AG04450 (cell line): ENCODE results near the gene CSTB. TPM values are rescaled to one million over a fixed set of nuclear protein-coding genes. Genes with fewer than 3 reads are reported as not detected.

Source experiments
- CTCF ChIA-PET: fragments of 300-600, 350-600 bp; formaldehyde crosslinking; extraction: SDS; loops from one replicate; lab custom pipeline; 2022; ENCODE audit warnings: antibody characterized with exemption, inconsistent platforms; lab: Charles Lee
- POLR2A ChIA-PET: fragments of 350-600 bp; formaldehyde crosslinking; extraction: SDS; loops from one replicate; lab custom pipeline; 2021; ENCODE audit warnings: antibody characterized with exemption, inconsistent platforms; lab: Yijun Ruan, JAX
- DNase-seq: peaks from one replicate; pipeline ENCODE4 v3.0.0-alpha.2; 2011; ENCODE audit warnings: low read depth, low spot score
- H3K27ac ChIP-seq: one replicate; pipeline ENCODE4 v1.5.1; 2012; ENCODE audit warnings: low read depth, low read length, control low read depth
- H3K27me3 ChIP-seq: one replicate; pipeline ENCODE4 v1.6.0; 2012; ENCODE audit warnings: low read length; ENCODE audit not compliant: control insufficient read depth, insufficient read depth
- H3K4me3 ChIP-seq: 2 replicates; pipeline ENCODE4 v1.5.1; 2011; ENCODE audit warnings: mild to moderate bottlenecking, low read depth, low read length, control low read depth
- H3K9me3 ChIP-seq: 2 replicates; pipeline ENCODE4 v1.5.1; 2012; ENCODE audit warnings: low read length; ENCODE audit not compliant: control insufficient read depth, insufficient read depth
- CTCF ChIP-seq: IDR thresholded peaks from 2 replicates; pipeline ENCODE4 v1.5.1; 2011; ENCODE audit warnings: low read depth, low read length, control low read depth, inconsistent platforms
- polyA plus RNA-seq: library from polyadenylated mRNA; depleted of rRNA; stranded (reverse); fragments of >200 nt; gene quantifications from 2 replicates; pipeline ENCODE4 v1.2.3, GENCODE V29; 2011

The CSTB gene
- polyA plus RNA-seq, 1 experiment, result 54.3 TPM

- Histone ChIP-seq H3K4me3 (no peak overlapping the region), H3K27ac (no peak overlapping the region), H3K9me3 (no peaks in the 10 kb centered on the region), H3K27me3 (peaks cover 3% of the 10 kb centered on the region)
- TF ChIP-seq CTCF, result no peak
- POLR2A ChIA-PET, result interaction anchor here (2.6 kb wide), 1 partner anchor 165 kb away, joined by 7 read pairs; no protein-coding TSS in a partner anchor
- no peak for DNase-seq
- CTCF ChIA-PET, result interaction anchor here (0.7 to 1.5 kb wide), 5 partner anchors 9 to 214 kb away, joined by 3 to 4 read pairs (median 3); no protein-coding TSS in a partner anchor
Observed at GRCh38 chr21:43809853-43810504, 33.9 kb upstream of the CSTB start.

- no peak overlapping the region for H3K4me3 ChIP-seq
- H3K27ac ChIP-seq, result no peak overlapping the region
- H3K9me3 ChIP-seq, result no peaks in the 10 kb centered on the region; the same call in 1 of the 2 replicates
- TF ChIP-seq CTCF, result no peak
- DNase-seq, result no peak
- no peaks in the 10 kb centered on the region for H3K27me3 ChIP-seq
- CTCF ChIA-PET, result interaction anchor here (1.0 to 1.2 kb wide), 2 partner anchors 129 to 166 kb away, joined by 3 to 5 read pairs; no protein-coding TSS in a partner anchor
- POLR2A ChIA-PET, result interaction anchor here (2.6 kb wide), 1 partner anchor 166 kb away, joined by 7 read pairs; no protein-coding TSS in a partner anchor
Observed at GRCh38 chr21:43809346-43809799, 33.3 kb upstream of the CSTB start.

GRCh38 chr21:43808832-43809251 lies 32.7 kb upstream of the CSTB start:
- no peak overlapping the region for H3K27ac ChIP-seq
- no peak for TF ChIP-seq CTCF
- no peak for DNase-seq
- ChIA-PET CTCF (interaction anchor here (1.0 to 1.2 kb wide), 2 partner anchors 130 to 167 kb away, joined by 3 to 5 read pairs; no protein-coding TSS in a partner anchor), POLR2A (no interaction called here)
- no peaks in the 10 kb centered on the region; the same call in 1 of the 2 replicates for H3K9me3 ChIP-seq
- no peak overlapping the region for H3K4me3 ChIP-seq
- no peaks in the 10 kb centered on the region for H3K27me3 ChIP-seq

- Histone ChIP-seq H3K27me3 (no peaks in the 10 kb centered on the region), H3K27ac (no peak overlapping the region), H3K4me3 (no peak overlapping the region), H3K9me3 (no peaks in the 10 kb centered on the region; the same call in 1 of the 2 replicates)
- ChIA-PET POLR2A (no interaction called here), CTCF (interaction anchor here (1.2 kb wide), 1 partner anchor 167 kb away, joined by 5 read pairs; no protein-coding TSS in a partner anchor)
- no peak for DNase-seq
- TF ChIP-seq CTCF, result no peak
Observed at GRCh38 chr21:43808367-43808766, 32.3 kb upstream of the CSTB start.
